CD4-positive, alpha-beta T cell (primary cell): ENCODE measurements around the gene SNTG2. TPM values are rescaled to one million over a fixed set of nuclear protein-coding genes. Genes with fewer than 3 reads are reported as not detected.

ENCODE experiments used
- ATAC-seq: fragments of 200-7000 bp; cut with Tn5 transposase; one replicate; pipeline ENCODE4 v1.10.0; 2022; ENCODE audit warnings: mild to moderate bottlenecking; ENCODE audit not compliant: poor library complexity
- CTCF ChIA-PET: fragments of 350-600 bp; sonication (Branson Sonifier 250); formaldehyde crosslinking; loops from one replicate; lab custom pipeline; 2021; ENCODE audit warnings: antibody characterized with exemption, inconsistent platforms; lab: Charles Lee
- POLR2A ChIA-PET: fragments of 350-600 bp; sonication (Branson Sonifier 250); formaldehyde crosslinking; loops from one replicate; lab custom pipeline; 2021; ENCODE audit warnings: antibody characterized with exemption, inconsistent platforms; lab: Charles Lee
- DNase-seq, 14 experiments: peaks; one replicate each; pipeline ENCODE4 v3.0.0-alpha.2; 2013 to 2020; ENCODE audit warnings: mixed read lengths in 2 of 14
- H3K27ac ChIP-seq, 2 donors: one replicate each; pipeline versions ENCODE4 v1.5.1 to v1.7.0; 2013; ENCODE audit warnings: low read length in 2 of 2, low read depth in 1 of 2, mild to moderate bottlenecking in 1 of 2
- H3K27me3 ChIP-seq, 2 experiments: 1 replicate in 1 of 2; 2 replicates in 1 of 2; pipeline versions ENCODE4 v1.6.1 to v1.7.0; 2013; ENCODE audit warnings: low read length in 2 of 2, control low read depth in 1 of 2, mild to moderate bottlenecking in 1 of 2, moderate library complexity in 1 of 2; ENCODE audit not compliant: insufficient read depth in 2 of 2, control insufficient read depth in 1 of 2
- H3K36me3 ChIP-seq: one replicate; pipeline ENCODE4 v1.6.1; 2013; ENCODE audit warnings: low read length, control low read depth; ENCODE audit not compliant: insufficient read depth
- H3K4me1 ChIP-seq: one replicate; pipeline ENCODE4 v1.6.1; 2013; ENCODE audit warnings: low read length, control low read depth; ENCODE audit not compliant: insufficient read depth
- H3K4me3 ChIP-seq: one replicate; pipeline ENCODE4 v1.5.1; 2013; ENCODE audit warnings: mild to moderate bottlenecking, low read length, moderate library complexity
- H3K9me3 ChIP-seq, 2 experiments: 1 replicate in 1 of 2; 2 replicates in 1 of 2; pipeline versions ENCODE4 v1.6.1 to v1.7.0; 2013; ENCODE audit warnings: low read length in 2 of 2, mild to moderate bottlenecking in 2 of 2, control low read depth in 1 of 2, moderate library complexity in 1 of 2; ENCODE audit not compliant: control insufficient read depth in 1 of 2, insufficient read depth in 1 of 2
- H3K27ac Mint-ChIP-seq: one replicate; pipeline ENCODE4 v1.8.0; 2020; ENCODE audit warnings: mixed read lengths
- H3K27me3 Mint-ChIP-seq: one replicate; pipeline ENCODE4 v1.8.0; 2021; ENCODE audit warnings: mixed read lengths
- H3K36me3 Mint-ChIP-seq: one replicate; pipeline ENCODE4 v1.8.0; 2021; ENCODE audit warnings: low read depth, mixed read lengths
- H3K4me1 Mint-ChIP-seq: one replicate; pipeline ENCODE4 v1.8.0; 2021; ENCODE audit warnings: low read depth, mixed read lengths
- H3K4me3 Mint-ChIP-seq: one replicate; pipeline ENCODE4 v1.8.0; 2020; ENCODE audit warnings: mild to moderate bottlenecking, mixed read lengths
- H3K9me3 Mint-ChIP-seq: one replicate; pipeline ENCODE4 v1.8.0; 2020; ENCODE audit warnings: mixed read lengths
- intact Hi-C, 2 experiments: fragments of 100-400 bp; cut with DNase I in 1 of 2; cut with micrococcal nuclease in 1 of 2; formaldehyde crosslinking; loops; one replicate each; pipeline versions ENCODE4 v1.15.1 to v1.9.0; 2023 to 2025; cut with DNase I, micrococcal nuclease
- total RNA-seq, 174 experiments: library from RNA in 2 of 174; stranded (reverse) in 2 of 174; gene quantifications; one replicate each; pipeline ENCODE4 v1.2.3 and lab custom pipeline; 2021 to 2026
- TF ChIP-seq, protein P1 (sequence below): fragments of 200-600 bp; IDR thresholded peaks from one replicate; pipeline ENCODE4 v1.8.0; 2022; ENCODE audit warnings: antibody characterized with exemption, mild to moderate bottlenecking

SNTG2 gene
- total RNA-seq, 2 experiments from 2014 or later = 1.1 to 1.5 TPM

DNA sequence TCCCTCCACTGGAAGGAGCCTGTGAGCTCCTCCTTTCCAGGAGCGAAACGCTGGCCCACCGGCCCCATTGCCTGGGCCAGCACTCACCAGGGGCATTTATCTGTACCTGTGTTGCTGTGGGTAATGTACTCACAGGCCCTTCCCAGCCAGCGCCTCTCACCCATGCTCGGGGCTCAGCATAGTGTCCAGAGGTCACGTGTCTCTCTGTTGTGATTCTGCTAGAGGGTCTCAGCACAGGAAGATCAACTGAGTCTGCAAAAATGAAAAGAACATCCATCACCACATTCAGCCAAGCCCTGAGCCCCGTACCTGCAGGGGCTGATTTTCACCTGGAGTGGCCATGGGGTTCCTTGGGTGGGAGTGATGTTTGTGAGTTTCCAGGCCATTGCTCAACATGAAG is 359.6 kb downstream of the SNTG2 start:
- POLR2A ChIA-PET = no interaction called here
- no peaks in the 10 kb centered on the region for H3K4me1 ChIP-seq
- no peak overlapping the region for H3K4me3 ChIP-seq
- no peaks in the 10 kb centered on the region for H3K36me3 Mint-ChIP-seq
- H3K4me1 Mint-ChIP-seq = no peaks in the 10 kb centered on the region
- no peak overlapping the region for H3K4me3 Mint-ChIP-seq
- no peak for ATAC-seq
- H3K9me3 ChIP-seq = peaks cover 0 to 10% of the 10 kb centered on the region in 2 experiments
- CTCF ChIA-PET = no interaction called here
- peaks cover 2% of the 10 kb centered on the region for H3K9me3 Mint-ChIP-seq
- no peak overlapping the region for H3K27ac ChIP-seq
- intact Hi-C loops = no loop called here
- no peaks in the 10 kb centered on the region for H3K27me3 Mint-ChIP-seq
- TF ChIP-seq, protein P1, sequence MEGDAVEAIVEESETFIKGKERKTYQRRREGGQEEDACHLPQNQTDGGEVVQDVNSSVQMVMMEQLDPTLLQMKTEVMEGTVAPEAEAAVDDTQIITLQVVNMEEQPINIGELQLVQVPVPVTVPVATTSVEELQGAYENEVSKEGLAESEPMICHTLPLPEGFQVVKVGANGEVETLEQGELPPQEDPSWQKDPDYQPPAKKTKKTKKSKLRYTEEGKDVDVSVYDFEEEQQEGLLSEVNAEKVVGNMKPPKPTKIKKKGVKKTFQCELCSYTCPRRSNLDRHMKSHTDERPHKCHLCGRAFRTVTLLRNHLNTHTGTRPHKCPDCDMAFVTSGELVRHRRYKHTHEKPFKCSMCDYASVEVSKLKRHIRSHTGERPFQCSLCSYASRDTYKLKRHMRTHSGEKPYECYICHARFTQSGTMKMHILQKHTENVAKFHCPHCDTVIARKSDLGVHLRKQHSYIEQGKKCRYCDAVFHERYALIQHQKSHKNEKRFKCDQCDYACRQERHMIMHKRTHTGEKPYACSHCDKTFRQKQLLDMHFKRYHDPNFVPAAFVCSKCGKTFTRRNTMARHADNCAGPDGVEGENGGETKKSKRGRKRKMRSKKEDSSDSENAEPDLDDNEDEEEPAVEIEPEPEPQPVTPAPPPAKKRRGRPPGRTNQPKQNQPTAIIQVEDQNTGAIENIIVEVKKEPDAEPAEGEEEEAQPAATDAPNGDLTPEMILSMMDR = no peak
- no peak for DNase-seq
- peaks cover 0 to 6% of the 10 kb centered on the region in 2 experiments for H3K27me3 ChIP-seq
- no peak overlapping the region for H3K27ac Mint-ChIP-seq
- no peaks in the 10 kb centered on the region for H3K36me3 ChIP-seq

DNA sequence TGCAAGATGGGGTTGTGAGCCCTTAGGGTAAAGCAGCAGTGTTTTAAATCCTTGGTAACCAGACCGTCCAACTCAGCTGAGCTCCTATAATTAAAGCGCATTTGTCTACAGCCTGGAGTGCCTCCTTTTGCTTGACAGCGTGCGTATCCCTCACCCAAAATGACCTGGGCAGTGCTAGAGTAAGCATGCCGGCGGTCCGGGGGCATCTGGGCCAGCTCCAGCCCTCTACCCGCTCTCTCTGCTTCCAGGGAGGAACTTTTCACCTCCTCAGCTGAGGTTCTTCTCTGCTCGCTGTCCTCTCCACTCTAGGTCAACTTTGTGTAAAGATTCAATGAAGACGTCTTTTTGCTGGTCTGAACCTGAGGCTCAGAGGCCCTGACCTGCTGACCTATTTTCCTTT is 360.2 kb downstream of the SNTG2 start:
- ATAC-seq = no peak
- CTCF ChIA-PET = no interaction called here
- TF ChIP-seq, protein P1 = no peak
- H3K27me3 ChIP-seq = peaks cover 0 to 6% of the 10 kb centered on the region in 2 experiments
- Mint-ChIP-seq H3K4me1 (no peaks in the 10 kb centered on the region), H3K27ac (no peak overlapping the region), H3K4me3 (no peak overlapping the region), H3K27me3 (peaks cover 3% of the 10 kb centered on the region), H3K9me3 (peaks cover 2% of the 10 kb centered on the region), H3K36me3 (no peaks in the 10 kb centered on the region)
- intact Hi-C loops = no loop called here
- DNase-seq = no peak
- no peak overlapping the region for H3K4me3 ChIP-seq
- H3K9me3 ChIP-seq = peaks cover 0 to 10% of the 10 kb centered on the region in 2 experiments
- no peaks in the 10 kb centered on the region for H3K36me3 ChIP-seq
- POLR2A ChIA-PET = no interaction called here
- no peaks in the 10 kb centered on the region for H3K4me1 ChIP-seq
- H3K27ac ChIP-seq = no peak overlapping the region

DNA sequence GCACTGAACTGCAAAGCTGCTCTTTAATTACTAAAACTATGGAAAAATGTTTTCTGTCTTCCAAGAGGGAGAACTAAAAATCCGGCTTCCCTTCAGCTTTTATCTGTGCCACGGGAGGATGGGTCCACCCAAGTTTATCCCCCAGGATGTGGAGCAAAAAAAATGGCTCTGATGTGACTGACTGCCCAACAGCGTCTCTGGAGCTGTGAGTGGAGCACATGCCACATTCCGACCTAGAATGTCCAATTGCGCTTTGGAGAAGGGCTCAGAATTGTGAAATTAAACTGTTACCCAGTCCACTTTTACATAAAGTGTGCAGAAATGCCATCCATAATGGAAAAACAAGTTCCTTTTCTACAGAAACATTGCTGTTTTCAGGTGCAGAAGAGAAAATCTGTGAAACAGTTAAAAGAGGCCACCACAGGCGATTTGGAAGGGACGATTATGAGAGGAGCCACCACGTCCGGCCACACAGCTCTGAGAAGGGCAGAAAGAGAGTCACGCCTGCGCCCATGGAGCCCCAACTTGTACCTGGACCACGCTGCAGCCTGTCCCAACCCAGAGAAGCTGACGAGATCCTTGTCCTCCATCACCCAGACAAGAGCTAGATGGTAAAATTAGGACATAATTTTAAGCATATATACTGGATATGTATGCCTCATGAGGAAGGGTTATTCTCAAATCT is 362.7 kb downstream of the SNTG2 start:
- no peak overlapping the region for H3K27ac ChIP-seq
- DNase-seq (no peak), ATAC-seq (no peak)
- Mint-ChIP-seq H3K27me3 (peaks cover 5% of the 10 kb centered on the region), H3K27ac (no peak overlapping the region), H3K9me3 (no peaks in the 10 kb centered on the region), H3K4me3 (no peak overlapping the region), H3K36me3 (no peaks in the 10 kb centered on the region), H3K4me1 (no peaks in the 10 kb centered on the region)
- H3K27me3 ChIP-seq = peaks cover 0 to 6% of the 10 kb centered on the region in 2 experiments
- H3K4me3 ChIP-seq = no peak overlapping the region
- intact Hi-C loops = no loop called here
- ChIA-PET CTCF (no interaction called here), POLR2A (no interaction called here)
- TF ChIP-seq, protein P1 = no peak
- H3K9me3 ChIP-seq = peaks cover 0 to 9% of the 10 kb centered on the region in 2 experiments
- H3K36me3 ChIP-seq = no peaks in the 10 kb centered on the region
- no peaks in the 10 kb centered on the region for H3K4me1 ChIP-seq
